Amniotic epithelial cell (primary cell): Measurements from ENCODE around the gene MAD1L1.
"Not testable (repeated sequence)": the region's sequence is repeated elsewhere in the genome, so short reads cannot be mapped to it uniquely, and the experiment has no call there.

Experiments used
- DNase-seq: peaks from one replicate; pipeline ENCODE4 v3.0.0-alpha.2; 2010; ENCODE audit warnings: low read depth

Gene MAD1L1

GRCh38 chr7:1815551-1816281 lies 417.0 kb downstream of the MAD1L1 start:
- not testable (repeated sequence) for DNase-seq

- DNase-seq: no peak
Measured at GRCh38 chr7:1815051-1815481, 417.7 kb downstream of the MAD1L1 start.

- DNase-seq: no peak
Measured at GRCh38 chr7:1814089-1814811, 418.5 kb downstream of the MAD1L1 start.

- DNase-seq: no peak
Measured at GRCh38 chr7:1813394-1814088, 419.2 kb downstream of the MAD1L1 start.

GRCh38 chr7:1812509-1813393 lies 420.0 kb downstream of the MAD1L1 start:
- DNase-seq: no peak

- no peak for DNase-seq
Measured at GRCh38 chr7:1811850-1812508, 420.8 kb downstream of the MAD1L1 start.

- no peak for DNase-seq
Measured at GRCh38 chr7:1810961-1811849, 421.5 kb downstream of the MAD1L1 start.

- DNase-seq: no peak
Measured at GRCh38 chr7:1810521-1810920, 422.2 kb downstream of the MAD1L1 start.

GRCh38 chr7:1809601-1810258 lies 423.0 kb downstream of the MAD1L1 start:
- DNase-seq: no peak

- no peak for DNase-seq
Measured at GRCh38 chr7:1809070-1809469, 423.7 kb downstream of the MAD1L1 start.

GRCh38 chr7:1807821-1808600 lies 424.7 kb downstream of the MAD1L1 start:
- DNase-seq: no peak

- no peak for DNase-seq
Measured at GRCh38 chr7:1806354-1806753, 426.4 kb downstream of the MAD1L1 start.

GRCh38 chr7:1804310-1804709 lies 428.4 kb downstream of the MAD1L1 start:
- no peak for DNase-seq

- DNase-seq: no peak
Measured at GRCh38 chr7:1802899-1803298, 429.8 kb downstream of the MAD1L1 start.

- no peak for DNase-seq
Measured at GRCh38 chr7:1800902-1801301, 431.8 kb downstream of the MAD1L1 start.

GRCh38 chr7:1798191-1798590 lies 434.6 kb downstream of the MAD1L1 start:
- no peak for DNase-seq

- DNase-seq: no peak
Measured at GRCh38 chr7:1794888-1795542, 437.7 kb downstream of the MAD1L1 start.

GRCh38 chr7:1787681-1788235 lies 445.0 kb downstream of the MAD1L1 start:
- no peak for DNase-seq
